Right renal pelvis (tissue), 4 donors: Measurements from ENCODE around the gene ERO1B. TPM values are rescaled to one million over a fixed set of nuclear protein-coding genes. Genes with fewer than 3 reads are reported as not detected.
"Not testable (repeated sequence)": the region's sequence is repeated elsewhere in the genome, so short reads cannot be mapped to it uniquely, and the experiment has no call there.

Experiments
- DNase-seq, 4 donors: peaks; one replicate each; pipeline ENCODE4 v3.0.0-alpha.2; 2013; ENCODE audit warnings: low read depth in 4 of 4, low spot score in 3 of 4, missing footprints in 1 of 4
- polyA plus RNA-seq, 4 donors: library from polyadenylated mRNA; unstranded; fragments of 120-200 nt; gene quantifications; one replicate each; pipeline ENCODE4 v1.2.1, GENCODE V29; 2013; ENCODE audit not compliant: insufficient read length in 4 of 4

The ERO1B gene
- polyA plus RNA-seq, 4 donors = 11.3 to 16.7 (median 13.7) TPM

GRCh38 chr1:236193184-236193583 is 88.6 kb downstream of the ERO1B start:
- DNase-seq = no peak

- DNase-seq = not testable (repeated sequence)
These were observed 93.7 kb downstream of the ERO1B start for GRCh38 chr1:236188084-236188483.

GRCh38 chr1:236186471-236186870 is 95.3 kb downstream of the ERO1B start:
- DNase-seq = not testable (repeated sequence)

- no peak for DNase-seq
These were observed 96.1 kb downstream of the ERO1B start for GRCh38 chr1:236185687-236186086.

- DNase-seq = no peak
These were observed 100.7 kb downstream of the ERO1B start for GRCh38 chr1:236181059-236181458.

GRCh38 chr1:236179634-236180033 is 102.1 kb downstream of the ERO1B start:
- no peak for DNase-seq

GRCh38 chr1:236176337-236177336 is 105.1 kb downstream of the ERO1B start:
- DNase-seq = no peak

GRCh38 chr1:236175642-236176336 is 106.0 kb downstream of the ERO1B start:
- DNase-seq = no peak

GRCh38 chr1:236173174-236173767 is 108.5 kb downstream of the ERO1B start:
- DNase-seq = no peak

GRCh38 chr1:236172041-236172579 is 109.6 kb downstream of the ERO1B start:
- no peak for DNase-seq

GRCh38 chr1:236168716-236169429 is 112.9 kb downstream of the ERO1B start:
- no peak for DNase-seq

GRCh38 chr1:236167578-236167977 is 114.2 kb downstream of the ERO1B start:
- no peak for DNase-seq

- DNase-seq = no peak
These were observed 114.6 kb downstream of the ERO1B start for GRCh38 chr1:236167154-236167553.

- no peak for DNase-seq
These were observed 115.7 kb downstream of the ERO1B start for GRCh38 chr1:236166041-236166440.

Other genes starting within 250 kb of the ERO1B start
- 100 to 1,000 TPM; 190 to 219 (median 207) TPM for gene NID1, start 216.9 kb downstream of the ERO1B start, polyA plus RNA-seq
- gene GPR137B, start 139.4 kb downstream of the ERO1B start, polyA plus RNA-seq = 10 to 100 TPM; 36.4 to 47.4 (median 40.7) TPM
- 1 to 10 TPM; 7.3 to 8.7 (median 7.6) TPM for gene EDARADD, start 112.3 kb upstream of the ERO1B start, polyA plus RNA-seq
- gene LGALS8, start 242.0 kb upstream of the ERO1B start, polyA plus RNA-seq = 10 to 100 TPM; 66.8 to 92.2 (median 75.6) TPM